DMS114 treated with DMSO at 0.1 percent for 48 hours (cell line): ENCODE measurements around the gene POC1A.

ENCODE experiments used
- DNase-seq: peaks from one replicate; lab custom pipeline; 2025; ENCODE audit not compliant: unreplicated experiment; lab: John Stamatoyannopoulos, UW

POC1A gene

DNA sequence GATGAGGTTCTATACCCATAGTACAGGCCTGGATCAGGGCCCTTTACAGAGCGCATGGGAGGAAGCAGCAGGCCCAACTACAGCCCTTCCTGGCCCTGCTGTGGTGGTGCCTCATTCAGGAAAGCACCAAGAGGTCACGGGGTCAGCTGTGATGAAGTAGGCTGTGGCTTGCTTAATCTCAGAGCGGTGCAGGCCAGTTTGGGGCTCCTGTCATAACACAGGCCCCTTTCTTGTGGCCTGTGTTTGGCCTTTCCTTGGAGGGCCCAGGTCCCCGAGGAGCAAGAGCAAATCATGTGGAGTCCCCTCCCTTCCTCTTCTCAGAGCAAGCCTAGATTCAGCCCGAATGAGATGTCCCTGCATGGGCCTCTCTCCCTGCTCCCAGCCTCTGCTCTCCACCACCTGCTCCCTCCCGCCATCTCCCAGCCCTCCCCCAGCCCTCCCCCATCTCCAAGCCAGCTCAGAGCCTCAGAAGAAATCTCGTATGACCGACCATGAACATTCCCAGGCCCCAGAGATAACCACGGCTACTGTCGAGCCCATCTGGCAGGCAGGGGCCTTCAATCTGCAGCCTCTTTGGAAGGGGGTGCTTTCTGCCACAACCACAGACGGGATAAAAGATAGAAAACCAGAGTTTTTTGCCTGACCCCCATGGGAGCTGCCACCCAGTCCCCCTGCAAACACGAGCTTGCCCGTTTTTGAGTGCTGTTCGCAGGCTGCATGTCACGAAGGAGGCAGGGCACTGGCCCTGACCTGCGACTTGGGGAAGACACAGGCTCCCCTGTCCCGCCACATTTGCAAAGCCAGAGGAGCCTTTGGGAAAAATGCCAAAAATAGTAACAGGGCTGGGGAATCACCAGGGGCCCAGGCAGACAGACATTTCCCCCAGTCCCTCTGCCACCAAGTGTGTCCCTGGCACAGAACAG, 65.5 kb downstream of the POC1A start:
- DNase-seq, result no peak

DNA sequence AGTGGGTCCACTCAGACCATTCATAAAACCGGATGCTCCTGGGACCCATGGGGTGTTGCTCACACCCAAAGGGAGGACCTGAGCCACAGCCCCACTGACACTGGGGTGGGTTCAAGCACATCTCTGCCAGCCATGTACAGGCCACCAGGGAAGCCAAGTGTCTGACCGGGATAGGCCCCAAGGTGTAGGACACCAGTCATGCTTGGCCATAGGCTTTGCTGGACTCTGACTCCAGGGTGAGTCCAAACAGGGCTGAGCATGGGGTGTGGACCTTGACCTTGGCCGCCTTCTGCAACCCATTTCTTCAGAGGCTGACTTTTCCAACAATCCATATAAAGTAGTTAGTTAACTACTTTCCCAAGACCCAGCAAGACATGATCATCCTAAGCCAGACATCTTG, 66.5 kb downstream of the POC1A start:
- DNase-seq, result no peak

DNA sequence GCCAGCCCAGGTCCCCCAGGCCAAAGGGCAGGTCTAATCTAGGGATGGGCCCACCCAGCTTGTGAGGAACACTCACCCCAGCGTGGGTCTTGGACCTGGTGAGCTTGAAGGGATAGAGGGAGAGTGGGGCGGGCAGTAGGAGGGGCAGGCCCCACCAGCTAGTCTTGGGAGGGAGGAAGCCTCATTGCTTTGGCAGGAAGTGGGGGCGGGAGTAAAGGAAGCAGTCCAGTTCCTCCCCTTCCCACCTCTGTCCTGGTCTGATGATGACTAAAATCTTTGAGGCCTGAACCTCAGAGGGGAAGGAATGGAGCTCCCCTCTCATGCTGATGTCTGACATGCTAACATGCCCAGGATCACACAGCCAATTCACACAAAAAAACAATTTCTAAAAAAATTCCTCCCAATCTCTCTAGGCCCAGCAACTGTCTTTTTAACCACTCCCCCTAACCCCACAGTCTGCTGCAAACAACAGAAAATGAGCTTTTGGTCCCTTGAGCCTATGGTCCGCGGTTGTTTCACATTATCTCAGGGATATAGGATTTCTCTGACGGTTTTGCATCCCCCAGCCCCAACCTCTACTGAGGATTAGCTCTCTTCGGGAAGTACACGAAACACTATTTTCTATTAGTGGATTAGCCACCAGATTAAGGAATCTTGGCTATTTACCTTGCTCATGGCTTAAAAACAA, 67.1 kb downstream of the POC1A start:
- DNase-seq, result no peak

DNA sequence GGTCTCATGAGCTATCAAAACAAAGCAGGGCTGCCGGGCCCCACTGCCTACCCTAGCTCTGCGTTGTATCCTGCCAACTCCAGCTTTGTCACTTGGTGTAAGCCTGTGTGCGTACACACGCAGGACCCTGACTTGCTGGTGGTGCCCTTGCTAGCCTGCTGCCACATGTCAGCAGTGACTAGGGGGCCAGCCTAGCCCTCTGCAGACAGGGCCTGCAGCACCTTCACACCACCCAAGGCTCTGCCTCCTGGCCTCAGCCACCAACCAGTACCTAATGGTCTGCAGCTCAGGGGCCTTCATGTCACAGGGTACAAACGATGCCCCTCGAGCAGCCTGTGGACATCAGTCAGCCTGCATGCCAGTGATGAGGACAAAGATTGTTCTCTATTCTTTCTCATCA, 67.8 kb downstream of the POC1A start:
- DNase-seq, result no peak

DNA sequence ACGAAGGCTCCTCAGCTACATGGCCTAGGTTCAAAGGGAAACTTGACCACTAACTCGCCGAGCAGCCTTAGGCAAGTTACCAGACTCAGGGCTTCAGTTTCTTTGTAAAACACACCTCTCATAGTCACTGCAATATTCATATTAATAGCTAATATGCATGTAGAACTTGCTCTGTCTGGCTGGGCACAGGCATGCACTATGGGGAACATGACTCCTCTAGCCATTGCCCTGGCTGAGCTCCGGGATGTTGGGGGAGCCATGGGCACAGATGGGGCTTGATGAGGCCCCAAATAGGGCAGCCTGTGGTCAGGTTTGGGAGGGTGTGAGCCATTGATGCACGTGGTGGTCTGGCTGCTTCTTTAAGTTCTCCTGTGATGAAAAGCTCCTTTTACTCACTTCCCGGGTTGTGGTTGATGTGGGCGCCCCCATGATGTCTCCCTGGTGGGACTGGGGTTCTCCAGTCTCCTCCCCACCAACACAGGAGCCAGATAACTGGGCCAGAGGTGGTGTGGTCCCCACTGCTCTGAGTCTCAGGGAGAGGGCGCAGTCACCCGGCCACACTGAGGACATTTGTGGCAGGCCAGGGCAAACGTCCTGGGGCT, 68.4 kb downstream of the POC1A start:
- DNase-seq, result no peak

DNA sequence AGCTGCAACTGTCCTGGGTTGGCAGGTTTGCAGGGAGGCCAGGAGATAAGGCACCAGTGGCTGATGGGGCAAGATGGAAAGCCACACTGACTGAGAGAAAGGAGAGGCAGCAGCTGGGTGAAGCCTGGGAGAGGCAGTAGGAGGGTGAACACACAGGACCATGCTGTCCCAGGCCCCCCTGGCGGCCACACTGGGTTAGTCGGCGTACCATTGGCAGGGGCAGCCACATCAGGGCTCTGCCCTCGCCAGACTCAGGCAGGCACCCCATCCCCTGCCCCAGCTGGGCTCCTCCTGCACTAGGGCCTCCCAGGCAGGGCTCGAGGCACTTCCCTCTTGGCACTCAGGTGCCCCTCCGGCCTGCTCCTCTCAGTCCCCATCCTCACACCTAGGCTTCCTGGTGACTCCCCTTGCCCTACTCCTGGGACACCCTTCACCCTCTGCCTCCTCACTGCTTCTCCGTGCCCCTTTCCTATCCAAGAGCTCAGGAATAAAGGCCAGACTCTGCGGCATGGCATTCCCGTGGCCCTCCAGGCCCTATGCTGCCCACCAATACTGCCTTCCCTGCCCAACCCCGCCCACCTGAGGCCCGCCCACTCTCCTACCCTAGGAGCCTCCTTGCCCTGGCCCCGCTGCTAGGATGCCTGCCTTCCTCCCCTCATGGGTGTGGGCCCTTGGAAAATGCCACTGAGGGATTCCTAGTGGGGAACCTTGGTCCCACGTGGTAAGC, 69.1 kb downstream of the POC1A start:
- DNase-seq, result no peak

DNA sequence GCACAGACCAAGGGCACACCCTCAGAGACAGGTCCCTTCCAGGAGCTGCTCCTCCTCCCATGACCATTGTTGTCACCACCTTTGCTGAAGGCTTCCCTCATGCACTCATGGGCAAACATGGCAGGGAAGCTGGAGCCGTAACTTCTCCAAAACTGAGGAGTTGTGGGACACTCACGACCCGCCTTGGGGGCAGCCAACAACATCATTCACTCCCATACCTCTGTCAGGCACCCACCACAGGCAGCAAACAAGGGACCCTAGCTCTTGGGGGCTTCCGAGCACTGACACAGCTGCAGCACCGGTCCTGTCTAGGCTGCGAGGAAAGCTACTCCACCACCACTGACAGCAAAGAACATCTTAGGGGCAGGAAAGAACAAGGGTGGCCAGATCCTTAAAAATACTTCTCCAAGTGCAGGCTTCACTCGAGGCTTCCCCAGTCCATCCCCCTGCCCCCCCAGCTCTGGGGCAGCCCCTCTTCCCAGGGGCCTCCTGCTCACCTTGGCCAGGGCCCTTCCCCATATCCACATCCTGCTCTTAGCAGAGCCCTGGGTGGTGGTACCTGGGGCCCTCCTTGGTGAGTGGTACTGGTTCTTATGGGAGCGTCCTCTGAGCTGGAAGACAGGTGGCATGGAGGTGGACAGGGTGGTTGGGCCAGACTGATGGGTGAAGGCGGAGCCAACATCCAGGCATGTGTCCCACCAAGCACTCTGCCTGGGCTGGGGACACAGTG, 69.8 kb downstream of the POC1A start:
- no peak for DNase-seq

DNA sequence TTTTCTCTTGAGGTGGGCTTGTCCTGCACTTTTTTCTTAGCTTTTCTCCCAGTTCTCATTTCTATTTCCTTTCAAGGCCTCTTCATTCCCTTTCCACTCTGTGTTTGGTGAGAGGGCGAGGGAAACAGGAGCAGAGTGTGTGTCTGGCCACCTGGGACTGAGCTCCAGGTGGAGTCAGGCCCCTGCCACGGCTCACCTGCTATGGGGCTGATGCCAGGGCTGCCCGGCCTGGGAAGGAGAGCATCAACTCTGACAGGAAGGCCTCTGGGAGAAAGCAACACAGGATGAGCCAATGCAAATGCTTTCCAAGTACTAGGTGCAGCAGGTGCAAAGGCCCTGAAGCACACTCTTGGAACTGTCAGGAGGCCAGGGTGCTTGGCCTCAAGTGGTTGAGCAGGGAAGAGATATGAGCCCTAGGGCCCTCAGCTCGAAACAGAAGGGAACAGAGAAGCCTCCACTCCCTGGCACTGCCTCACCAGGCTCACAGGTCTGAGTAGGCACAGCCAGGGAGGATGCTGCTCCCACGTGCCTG, 70.6 kb downstream of the POC1A start:
- no peak for DNase-seq

DNA sequence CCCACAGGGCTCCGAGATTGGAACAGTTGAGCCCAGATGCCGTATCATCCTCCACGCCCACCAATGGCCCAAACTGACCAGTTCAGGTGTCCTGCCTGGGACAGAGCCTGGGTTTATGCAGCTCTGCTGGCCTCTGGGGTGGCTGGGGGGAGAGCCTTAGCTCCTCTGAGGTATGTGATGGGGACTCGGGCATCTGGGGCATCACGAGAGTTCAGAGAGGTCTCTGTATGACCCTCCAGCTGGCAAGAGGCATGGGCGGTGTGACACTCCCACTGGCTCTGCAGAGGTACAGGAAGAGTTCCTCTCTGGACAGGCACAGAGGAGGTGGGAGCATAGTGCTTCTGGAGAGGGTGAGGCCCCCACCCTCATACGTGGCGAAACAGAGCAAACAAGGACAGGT, 71.3 kb downstream of the POC1A start:
- no peak for DNase-seq

DNA sequence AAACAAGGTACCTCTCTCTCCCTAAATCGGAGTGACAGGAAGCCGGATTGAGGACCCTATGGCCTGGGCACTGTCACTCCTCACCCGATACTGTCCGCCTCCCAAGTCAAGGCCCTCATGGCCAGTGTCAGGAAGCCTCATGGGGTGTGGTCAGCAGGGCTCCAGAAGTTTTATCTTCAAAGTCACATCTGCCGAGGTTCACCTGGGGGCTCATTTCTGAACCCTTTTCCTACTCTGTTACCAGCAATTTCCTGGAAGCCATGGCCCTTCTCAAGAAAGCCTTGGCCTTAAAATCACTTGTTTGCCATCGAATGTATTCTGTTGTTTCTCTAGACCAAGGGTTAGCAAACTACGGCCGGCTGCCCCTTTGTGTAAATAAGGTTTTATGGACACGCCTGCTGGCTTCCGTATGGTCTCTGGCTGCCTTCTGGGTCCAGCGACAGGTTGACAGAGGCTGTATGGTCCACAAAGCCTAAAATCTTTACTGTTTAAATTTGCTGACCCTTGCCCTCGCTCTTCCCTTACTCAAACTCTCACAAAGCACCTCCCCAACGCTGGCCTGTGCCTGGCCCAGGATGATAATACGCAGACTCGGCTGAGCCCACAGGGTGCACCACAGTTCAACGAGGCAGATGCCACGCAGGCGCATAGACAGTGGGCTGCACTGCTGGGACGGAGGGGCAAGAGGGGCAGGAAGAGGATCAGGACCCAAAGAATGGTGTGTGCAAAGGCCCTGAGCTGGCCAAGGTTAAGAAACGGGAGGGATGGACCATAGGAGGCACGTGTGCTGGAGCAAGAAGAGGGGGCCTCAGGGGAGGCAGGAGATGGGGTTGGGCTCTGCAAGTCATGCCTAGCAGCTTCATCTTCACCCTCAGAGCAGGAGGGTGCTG, 73.1 kb downstream of the POC1A start:
- DNase-seq, result no peak

DNA sequence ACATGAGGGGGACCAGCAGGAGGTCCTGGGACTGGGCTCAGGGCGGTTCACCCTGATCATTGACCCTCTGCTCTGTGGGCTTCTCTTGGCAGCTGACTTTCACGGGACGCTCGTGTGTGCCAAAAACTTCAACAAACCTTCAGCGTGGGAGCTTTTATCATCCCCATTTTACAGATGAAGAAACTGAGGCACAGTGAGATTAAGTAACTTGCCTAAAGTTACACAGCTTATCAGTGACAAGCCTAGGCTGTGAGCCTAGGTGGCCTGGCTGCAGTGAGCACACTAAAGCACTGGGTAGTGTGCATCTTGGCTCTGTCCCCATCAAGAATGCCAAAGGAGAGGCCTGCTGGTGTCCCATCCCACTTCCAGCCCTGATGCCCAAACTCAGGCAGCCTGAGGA, 74.3 kb downstream of the POC1A start:
- no peak for DNase-seq

DNA sequence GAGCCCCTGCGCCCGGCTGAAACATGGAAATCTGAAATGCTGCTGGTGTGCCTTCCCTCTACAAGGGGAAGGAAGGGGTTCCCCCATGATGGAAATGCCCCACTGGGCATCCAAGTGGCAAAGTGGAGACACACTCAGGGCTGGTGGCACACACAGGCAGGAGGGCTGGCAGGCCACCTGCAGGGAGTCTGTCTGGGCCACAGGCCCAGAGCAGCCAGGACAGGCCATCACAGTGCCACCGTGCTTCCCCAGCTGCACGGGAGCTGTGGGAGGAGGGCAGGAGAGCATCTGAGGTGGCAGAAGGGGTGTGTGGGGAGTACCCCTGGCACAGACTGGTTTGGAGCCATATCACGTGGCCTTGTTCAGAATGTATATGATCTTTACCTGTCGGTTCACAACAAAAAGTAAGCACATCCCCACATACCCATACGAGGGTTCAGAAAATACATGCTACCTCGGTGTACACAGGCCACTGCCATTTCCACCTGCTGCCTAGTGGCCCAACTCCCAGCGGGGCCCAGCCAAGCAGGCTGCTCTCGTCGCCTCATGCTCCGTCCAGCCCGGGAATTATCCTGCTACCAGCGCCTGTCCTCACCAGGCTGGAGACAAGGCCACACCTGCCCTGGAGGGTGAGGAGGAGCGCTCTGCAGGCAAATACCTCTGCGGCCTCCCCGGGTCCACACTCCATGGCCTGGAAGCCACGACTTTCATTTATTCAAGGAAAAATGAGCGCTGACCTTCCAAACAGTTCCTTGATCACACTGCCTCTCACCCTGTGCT, 75.3 kb downstream of the POC1A start:
- DNase-seq, result no peak

DNA sequence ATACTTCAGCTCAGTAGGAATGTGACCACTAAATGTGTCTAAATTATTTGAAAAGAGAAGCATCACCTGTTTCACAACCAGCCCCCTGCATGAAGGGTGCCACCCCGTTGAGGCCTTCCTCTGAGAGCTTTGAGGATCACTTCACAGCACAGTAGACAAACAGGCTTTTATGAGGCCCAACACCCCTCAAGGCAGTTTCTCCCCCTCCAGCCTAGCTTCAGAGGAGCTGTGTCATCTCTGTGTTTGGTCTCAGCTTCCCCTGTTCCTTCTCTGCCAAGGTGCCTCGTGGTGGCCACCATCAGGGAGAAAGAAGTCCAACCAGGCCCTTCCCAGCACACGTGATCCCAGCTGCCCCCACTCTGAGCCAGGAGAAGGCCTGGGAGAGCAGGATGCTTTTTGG, 76.3 kb downstream of the POC1A start:
- no peak for DNase-seq

DNA sequence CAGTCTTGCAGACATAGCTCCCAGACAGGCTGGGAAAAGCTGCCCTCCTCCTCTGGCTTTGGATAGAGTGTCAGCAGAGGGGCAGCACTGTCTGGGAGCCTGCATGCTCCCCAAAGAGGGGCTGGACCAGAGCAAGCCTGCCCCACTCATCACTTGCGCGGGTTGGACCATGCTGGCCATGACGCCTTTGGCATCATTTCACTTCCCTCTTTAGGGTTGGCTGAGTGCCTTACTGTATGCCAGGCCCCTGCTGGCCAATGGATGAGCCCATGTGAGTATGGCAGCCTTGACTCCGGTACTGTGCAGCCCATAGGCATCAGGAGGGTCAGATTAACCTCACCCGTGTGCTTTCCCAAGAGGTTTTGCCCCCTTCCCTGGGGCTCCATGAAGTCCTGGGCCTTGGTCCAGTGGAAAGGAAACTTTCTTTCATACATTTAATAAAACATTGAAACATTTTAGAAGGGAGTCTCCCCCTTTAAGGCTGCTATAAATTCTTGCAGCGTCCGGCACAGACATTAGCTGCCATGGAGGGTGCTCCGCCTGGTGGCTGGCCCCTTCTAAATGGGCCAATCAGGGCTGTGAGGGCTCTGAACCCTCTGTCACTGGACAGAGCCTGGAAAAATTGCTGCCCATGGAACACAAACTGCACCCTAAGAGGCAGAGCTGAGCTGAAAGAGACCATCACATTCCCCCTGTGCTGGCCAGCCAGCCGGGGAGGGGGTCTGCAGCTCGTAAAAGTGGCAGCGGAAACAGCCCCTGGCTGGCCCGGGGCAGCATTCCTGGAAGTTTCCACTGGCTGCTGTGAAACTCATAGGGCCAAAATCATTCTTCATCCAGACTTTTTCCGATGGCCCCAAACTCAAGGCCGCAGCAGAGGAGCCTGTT, 77.1 kb downstream of the POC1A start:
- no peak for DNase-seq

DNA sequence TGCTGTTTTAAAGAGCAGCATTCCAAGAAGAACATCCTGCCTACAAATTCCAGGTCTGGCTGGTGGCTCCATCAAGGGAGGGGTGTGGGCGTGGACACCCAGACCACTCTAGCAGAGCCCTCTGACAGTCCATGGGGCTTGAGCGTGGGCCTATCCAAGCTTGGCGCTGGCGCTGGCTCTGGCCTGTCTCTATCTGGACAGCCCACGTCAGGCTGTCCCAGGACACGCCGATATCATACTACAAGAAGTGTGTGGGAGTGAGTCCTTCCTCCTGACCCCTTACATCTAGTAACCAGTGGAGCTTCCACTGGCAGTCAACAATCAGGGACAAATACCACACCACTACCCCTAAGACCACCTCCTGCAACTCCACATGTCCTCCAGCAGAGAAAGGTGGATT, 80.7 kb downstream of the POC1A start:
- no peak for DNase-seq

DNA sequence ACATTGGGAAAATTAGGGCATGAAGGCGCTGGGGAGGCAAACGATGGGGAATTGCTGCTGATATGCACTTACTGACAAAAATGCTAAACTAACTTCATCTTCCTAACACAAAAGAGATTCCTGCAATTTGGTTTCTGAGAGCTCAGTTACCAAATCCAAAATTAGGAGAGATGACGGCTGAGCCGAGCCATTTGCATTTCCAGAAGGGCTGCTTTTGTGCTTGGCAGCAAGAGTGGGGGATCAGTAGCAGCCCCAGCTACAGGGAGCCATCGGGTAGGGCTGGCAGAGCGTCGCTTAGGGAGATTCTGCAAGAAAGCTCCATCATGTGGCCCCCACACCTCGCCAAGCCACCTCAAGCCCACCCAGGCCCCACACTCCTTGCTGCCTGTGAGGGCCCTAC, 81.8 kb downstream of the POC1A start:
- DNase-seq, result no peak

DNA sequence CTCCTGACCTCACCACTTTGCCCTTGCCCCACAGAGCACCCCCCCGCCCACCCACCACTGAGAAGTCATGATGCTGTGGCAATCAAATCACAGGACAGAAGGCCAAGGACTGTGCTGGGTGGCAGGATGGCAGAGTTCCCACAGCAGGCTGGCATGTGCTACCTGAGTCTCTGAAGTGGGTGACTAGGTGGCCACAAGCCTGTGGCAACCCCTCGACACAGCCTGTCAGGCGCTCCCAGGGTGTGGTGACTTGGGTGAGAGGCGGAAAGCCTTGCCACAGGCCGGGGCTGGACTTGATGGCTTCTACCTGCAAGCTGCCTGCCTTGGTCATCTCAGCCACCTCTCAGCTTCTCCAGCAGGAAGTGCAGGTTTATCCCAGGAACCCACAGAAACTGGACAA, 82.2 kb downstream of the POC1A start:
- DNase-seq, result no peak
